ENCODE data around the gene ELL2. TPM values are rescaled to one million over a fixed set of nuclear protein-coding genes. Genes with fewer than 3 reads are reported as not detected.
A peak's percentile ranks its signal among the peaks of the same experiment; 100 is the strongest.
"Not testable (repeated sequence)": the region's sequence is repeated elsewhere in the genome, so short reads cannot be mapped to it uniquely, and the experiment has no call there.

The ELL2 gene
- polyA plus RNA-seq, 1 donor = 2.8 TPM

GRCh38 chr5:95907740-95908706, 53.6 kb downstream of the ELL2 start:
- DNase-seq (ENCODE audit: low read depth) = no peak

- no peak for DNase-seq (ENCODE audit: low read depth)
Observed at GRCh38 chr5:95907067-95907705, 54.5 kb downstream of the ELL2 start.

- not testable (repeated sequence) for DNase-seq (ENCODE audit: low read depth)
Observed at GRCh38 chr5:95906398-95906797, 55.3 kb downstream of the ELL2 start.

- no peak for DNase-seq (ENCODE audit: low read depth)
Observed at GRCh38 chr5:95904827-95905226, 56.8 kb downstream of the ELL2 start.

- DNase-seq (ENCODE audit: low read depth) = no peak
Observed at GRCh38 chr5:95903838-95904237, 57.8 kb downstream of the ELL2 start.

GRCh38 chr5:95901676-95902627, 59.7 kb downstream of the ELL2 start:
- DNase-seq (ENCODE audit: low read depth) = no peak

GRCh38 chr5:95900383-95900958, 61.2 kb downstream of the ELL2 start:
- peak; percentile 11 for DNase-seq (ENCODE audit: low read depth)

GRCh38 chr5:95899829-95900228, 61.8 kb downstream of the ELL2 start:
- no peak for DNase-seq (ENCODE audit: low read depth)

- DNase-seq (ENCODE audit: low read depth) = no peak
Observed at GRCh38 chr5:95899006-95899405, 62.6 kb downstream of the ELL2 start.

- no peak for DNase-seq (ENCODE audit: low read depth)
Observed at GRCh38 chr5:95895771-95896170, 65.9 kb downstream of the ELL2 start.

- DNase-seq (ENCODE audit: low read depth) = no peak
Observed at GRCh38 chr5:95895251-95895650, 66.4 kb downstream of the ELL2 start.

- DNase-seq (ENCODE audit: low read depth) = no peak
Observed at GRCh38 chr5:95892784-95893354, 68.8 kb downstream of the ELL2 start.

GRCh38 chr5:95891499-95891898, 70.2 kb downstream of the ELL2 start:
- DNase-seq (ENCODE audit: low read depth) = no peak

- no peak for DNase-seq (ENCODE audit: low read depth)
Observed at GRCh38 chr5:95889076-95889475, 72.6 kb downstream of the ELL2 start.

GRCh38 chr5:95887977-95888376, 73.7 kb downstream of the ELL2 start:
- no peak for DNase-seq (ENCODE audit: low read depth)

GRCh38 chr5:95886340-95887044, 75.2 kb downstream of the ELL2 start:
- no peak for DNase-seq (ENCODE audit: low read depth)

- DNase-seq (ENCODE audit: low read depth) = no peak
Observed at GRCh38 chr5:95884511-95884910, 77.1 kb downstream of the ELL2 start.

GRCh38 chr5:95884017-95884325, 77.7 kb downstream of the ELL2 start:
- no peak for DNase-seq (ENCODE audit: low read depth)

GRCh38 chr5:95883185-95884016, 78.2 kb downstream of the ELL2 start:
- no peak for DNase-seq (ENCODE audit: low read depth)

- DNase-seq (ENCODE audit: low read depth) = no peak
Observed at GRCh38 chr5:95881833-95882232, 79.8 kb downstream of the ELL2 start.

All from forelimb muscle (tissue), 1 donor.